K562 (cell line): ENCODE data around the gene MLH1. TPM values are rescaled to one million over a fixed set of nuclear protein-coding genes. Genes with fewer than 3 reads are reported as not detected.

ENCODE experiments used
- C11orf30 ChIP-seq: fragments of 450-650 bp; IDR thresholded peaks from 2 replicates; pipeline ENCODE4 v1.6.1; 2016; ENCODE audit warnings: low read depth, mild to moderate bottlenecking
- CUX1 ChIP-seq: fragments of 200-800 bp; sonication (Bioruptor generic); IDR thresholded peaks from 2 replicates; pipeline ENCODE4 v1.6.1; 2016; ENCODE audit warnings: missing genetic modification characterization, missing compliant biosample characterization
- DIDO1 ChIP-seq: fragments of 450-650 bp; IDR thresholded peaks from 2 replicates; pipeline ENCODE4 v1.6.1; 2016; ENCODE audit warnings: low read depth, missing biosample characterization, missing genetic modification characterization
- E2F3 ChIP-seq: fragments of 250-450 bp; sonication (Bioruptor Pico); IDR thresholded peaks from 2 replicates; pipeline ENCODE4 v1.4.0; 2020; ENCODE audit warnings: mild to moderate bottlenecking
- FOS ChIP-seq: IDR thresholded peaks from 3 replicates; pipeline ENCODE4 v1.6.1; 2011; ENCODE audit not compliant: insufficient read length; ENCODE audit errors: extremely low read depth
- HDAC2 ChIP-seq: fragments of 450-650 bp; IDR thresholded peaks from 2 replicates; pipeline ENCODE4 v1.6.1; 2016; ENCODE audit warnings: mild to moderate bottlenecking
- KAT8 ChIP-seq: fragments of 450-650 bp; IDR thresholded peaks from 2 replicates; pipeline ENCODE4 v1.6.1; 2016; ENCODE audit warnings: low read depth, mild to moderate bottlenecking
- KLF16 ChIP-seq: IDR thresholded peaks from 2 replicates; pipeline ENCODE4 v1.6.1; 2016; ENCODE audit warnings: antibody characterized with exemption
- MLX ChIP-seq, 2 experiments: fragments of 450-650 bp in 1 of 2; sonication (generic) in 1 of 2; formaldehyde crosslinking; conservative IDR thresholded peaks; 2 replicates each; pipeline versions ENCODE4 v1.4.0 to v1.8.1; 2020 to 2022; ENCODE audit warnings: mild to moderate bottlenecking in 1 of 2, missing genetic modification reagents in 1 of 2
- MTA3 ChIP-seq: fragments of 450-650 bp; formaldehyde crosslinking; IDR thresholded peaks from 2 replicates; pipeline ENCODE4 v1.6.1; 2017; ENCODE audit warnings: mild to moderate bottlenecking, borderline replicate concordance
- NONO ChIP-seq, 2 experiments: fragments of 200-400 bp in 1 of 2; fragments of 450-650 bp in 1 of 2; formaldehyde crosslinking in 1 of 2; IDR thresholded peaks; 2 replicates each; pipeline ENCODE4 v1.6.1; 2017; ENCODE audit warnings: low read depth in 2 of 2, mild to moderate bottlenecking in 2 of 2, moderate library complexity in 2 of 2, low read length in 1 of 2
- PHF20 ChIP-seq: fragments of 450-650 bp; IDR thresholded peaks from 2 replicates; pipeline ENCODE4 v1.6.1; 2018; ENCODE audit not compliant: partially characterized antibody
- POLR3G ChIP-seq: IDR thresholded peaks from 2 replicates; pipeline ENCODE4 v1.6.1; 2011; ENCODE audit not compliant: insufficient read length, insufficient replicate concordance; ENCODE audit errors: extremely low read depth
- SRSF1 ChIP-seq: fragments of 200-400 bp; formaldehyde crosslinking; IDR thresholded peaks from 2 replicates; pipeline ENCODE4 v1.6.1; 2017; ENCODE audit warnings: mild to moderate bottlenecking, low read depth, low read length, moderate library complexity
- TOE1 ChIP-seq, 2 experiments: fragments of 450-650 bp in 1 of 2; sonication (generic) in 1 of 2; formaldehyde crosslinking in 1 of 2; IDR thresholded peaks; 2 replicates each; pipeline versions ENCODE4 v1.7.1 to v1.8.0; 2016 to 2022; ENCODE audit warnings: borderline replicate concordance in 2 of 2, mild to moderate bottlenecking in 2 of 2, antibody characterized with exemption in 1 of 2, inconsistent platforms in 1 of 2, low read depth in 1 of 2, missing genetic modification reagents in 1 of 2, moderate library complexity in 1 of 2
- UBTF ChIP-seq, 2 experiments: IDR thresholded peaks; 2 replicates each; pipeline ENCODE4 v1.6.1; 2012; ENCODE audit warnings: improper control_type of control experiment in 2 of 2, low read depth in 2 of 2, low read length in 2 of 2, borderline replicate concordance in 1 of 2
- ZNF3 ChIP-seq: fragments of 250-450 bp; sonication (Bioruptor Pico); IDR thresholded peaks from 2 replicates; pipeline ENCODE4 v1.5.0; 2021; ENCODE audit warnings: mild to moderate bottlenecking, moderate library complexity
- ZNF408 ChIP-seq: fragments of 250-450 bp; sonication (Bioruptor Pico); IDR thresholded peaks from 2 replicates; pipeline ENCODE4 v1.4.0; 2020; ENCODE audit warnings: low read depth, mild to moderate bottlenecking, moderate library complexity
- polyA plus RNA-seq, 8 experiments: library from polyadenylated mRNA; depleted of rRNA in 4 of 8; stranded (reverse) in 5 of 8; unstranded in 3 of 8; fragments of >200 nt; fragmentation: Nextera tagmentation in 2 of 8; fragmentation: Illumina TruSeq in 1 of 8; extraction: Ambion mirVana in 2 of 8; extraction: Trizol in 1 of 8; gene quantifications; 2 replicates each; pipeline versions ENCODE4 v1.2.1 to v1.2.3, GENCODE V29; 2011 to 2014; ENCODE audit warnings: inconsistent platforms in 1 of 8, missing spikeins in 1 of 8
- total RNA-seq, 7 experiments: library from RNA; depleted of rRNA in 6 of 7; stranded (reverse); fragments of >200 nt in 6 of 7; fragmentation: Illumina TruSeq in 2 of 7; extraction: Trizol in 2 of 7; gene quantifications; 2 replicates each; pipeline versions ENCODE4 v1.2.1 to v1.2.3, GENCODE V29; 2011 to 2021; ENCODE audit warnings: low replicate concordance in 1 of 7

The MLH1 gene
- total and polyA plus RNA-seq, 9 of the 15 experiments (the other 6 are each of a cell fraction or from before 2014, with no cell fraction given): 76.4 to 155 (median 117) TPM

- TF ChIP-seq MLX (CRISPR knock-in tag; conservative IDR thresholded peaks at IDR 0.05) (peak; percentile 5 to 66; a peak in 1 of 4 replicates), POLR3G (no peak), FOS (peak; percentile 96), SRSF1 (no peak), DIDO1 (tag) (peak; percentile 72; the same call in 1 of the 2 replicates), ZNF408 (no peak), C11orf30 (peak; percentile 85), TOE1 (IDR thresholded peaks at IDR 0.05; ENCODE audit: borderline replicate concordance) (peak; percentile 74; the same call in 1 of the 2 replicates), TOE1 (CRISPR knock-in tag; IDR thresholded peaks at IDR 0.05; ENCODE audit: borderline replicate concordance, low read depth) (no peak), KAT8 (no peak), UBTF (IDR thresholded peaks at IDR 0.05; ENCODE audit: borderline replicate concordance in 1 of 2, low read depth in 2 of 2, low read length in 2 of 2) (no peak; a peak in 1 of 4 replicates), PHF20 (peak; percentile 79), CUX1 (no peak), HDAC2 (peak; percentile 65), NONO (IDR thresholded peaks at IDR 0.05; ENCODE audit: low read depth in 2 of 2, low read length in 1 of 2) (0 out of 4 replicates have a peak, but pooled peaks of 1 of the 2 experiments have one; percentile 19), KLF16 (no peak), E2F3 (CRISPR knock-in tag) (peak; percentile 99), ZNF3 (no peak), MTA3 (peak; percentile 94)
Observed at GRCh38 chr3:36993326-36994283, at the start of gene MLH1 (continued).
